ENCODE results near the gene SMIM22. TPM values are rescaled to one million over a fixed set of nuclear protein-coding genes. Genes with fewer than 3 reads are reported as not detected.
"Not testable (repeated sequence)": the region's sequence is repeated elsewhere in the genome, so short reads cannot be mapped to it uniquely, and the experiment has no call there.

The SMIM22 gene
- total and polyA plus RNA-seq, 12 donors: 0.73 TPM; not detected in 11

DNA sequence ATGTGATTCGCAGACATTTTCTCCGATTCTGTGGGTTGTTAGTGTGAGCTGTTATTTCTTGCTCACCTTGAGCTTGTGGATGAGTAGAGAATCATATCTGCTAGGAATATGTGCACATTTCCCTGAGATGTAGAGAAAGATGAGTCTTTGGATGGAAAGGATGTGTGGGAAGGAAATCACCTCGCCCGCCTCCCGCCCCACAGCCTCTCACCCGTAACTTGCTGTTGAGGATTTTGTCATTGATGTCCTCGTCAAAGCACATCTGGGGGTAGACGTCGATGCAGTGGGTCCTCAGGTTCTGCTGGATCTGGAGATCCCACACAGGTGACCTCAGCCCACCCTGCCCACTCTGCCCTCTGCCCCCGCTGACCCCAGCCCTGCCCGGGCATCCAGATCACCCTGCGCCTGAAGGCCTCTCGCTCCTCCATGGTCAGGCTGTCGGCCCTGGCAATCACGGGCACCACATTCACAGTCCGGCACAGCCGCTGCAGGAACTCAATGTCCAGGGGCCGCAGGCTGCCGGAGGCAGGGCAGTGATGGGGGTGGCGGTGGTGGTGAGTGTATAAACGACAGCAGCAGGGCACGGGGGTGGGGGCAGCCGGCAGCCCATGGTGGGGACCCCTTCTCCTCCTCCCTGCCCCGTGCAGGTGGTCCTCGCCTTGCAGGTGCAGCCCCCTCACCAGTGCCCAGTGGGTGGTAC lies 11.8 kb upstream of the SMIM22 start:
- Histone ChIP-seq H3K4me3 (no peak overlapping the region), H3K9me3 (no peaks in the 10 kb centered on the region), H3K27me3 (no peaks in the 10 kb centered on the region), H3K36me3 (no peaks in the 10 kb centered on the region), H3K4me1 (no peaks in the 10 kb centered on the region), H3K27ac (no peak overlapping the region)
- DNase-seq: no peak
- intact Hi-C loops (cut with DNase I): no loop called here
- 85 to 88% methylated on average over 25 of the region's 25 CpGs for WGBS, 2 donors
- TF ChIP-seq, protein P1, sequence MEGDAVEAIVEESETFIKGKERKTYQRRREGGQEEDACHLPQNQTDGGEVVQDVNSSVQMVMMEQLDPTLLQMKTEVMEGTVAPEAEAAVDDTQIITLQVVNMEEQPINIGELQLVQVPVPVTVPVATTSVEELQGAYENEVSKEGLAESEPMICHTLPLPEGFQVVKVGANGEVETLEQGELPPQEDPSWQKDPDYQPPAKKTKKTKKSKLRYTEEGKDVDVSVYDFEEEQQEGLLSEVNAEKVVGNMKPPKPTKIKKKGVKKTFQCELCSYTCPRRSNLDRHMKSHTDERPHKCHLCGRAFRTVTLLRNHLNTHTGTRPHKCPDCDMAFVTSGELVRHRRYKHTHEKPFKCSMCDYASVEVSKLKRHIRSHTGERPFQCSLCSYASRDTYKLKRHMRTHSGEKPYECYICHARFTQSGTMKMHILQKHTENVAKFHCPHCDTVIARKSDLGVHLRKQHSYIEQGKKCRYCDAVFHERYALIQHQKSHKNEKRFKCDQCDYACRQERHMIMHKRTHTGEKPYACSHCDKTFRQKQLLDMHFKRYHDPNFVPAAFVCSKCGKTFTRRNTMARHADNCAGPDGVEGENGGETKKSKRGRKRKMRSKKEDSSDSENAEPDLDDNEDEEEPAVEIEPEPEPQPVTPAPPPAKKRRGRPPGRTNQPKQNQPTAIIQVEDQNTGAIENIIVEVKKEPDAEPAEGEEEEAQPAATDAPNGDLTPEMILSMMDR (IDR thresholded peaks at IDR 0.05): no peak
- ATAC-seq: peak in 1 of 8 donors; percentile 18

DNA sequence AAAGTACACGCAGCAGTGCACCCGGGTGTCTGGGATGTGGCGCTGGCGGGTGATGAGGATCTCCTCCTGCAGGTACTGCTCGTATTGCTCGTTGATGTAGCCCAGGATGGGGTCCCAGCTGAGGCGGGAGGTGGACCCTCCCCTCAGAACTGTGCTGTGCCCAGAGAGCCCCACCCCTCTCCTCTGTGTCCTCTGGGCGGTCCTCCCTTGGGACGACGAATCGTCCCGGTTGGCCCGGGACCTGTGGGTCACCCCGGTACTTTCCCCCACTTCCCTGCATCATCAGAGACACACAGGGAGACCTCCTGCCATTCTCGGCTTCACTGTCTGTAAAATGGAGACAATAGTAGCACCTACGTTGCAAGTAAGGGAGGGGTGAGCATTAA lies 11.2 kb upstream of the SMIM22 start:
- ATAC-seq (peak in 1 of 8 donors; percentile 6), DNase-seq (no peak)
- Histone ChIP-seq H3K4me1 (no peaks in the 10 kb centered on the region), H3K9me3 (no peaks in the 10 kb centered on the region), H3K27ac (no peak overlapping the region), H3K27me3 (no peaks in the 10 kb centered on the region), H3K4me3 (no peak overlapping the region), H3K36me3 (no peaks in the 10 kb centered on the region)
- TF ChIP-seq, protein P1 (IDR thresholded peaks at IDR 0.05): no peak
- 72 to 75% methylated on average over 16 of the region's 16 CpGs for WGBS, 2 donors
- intact Hi-C loops (cut with DNase I): no loop called here

DNA sequence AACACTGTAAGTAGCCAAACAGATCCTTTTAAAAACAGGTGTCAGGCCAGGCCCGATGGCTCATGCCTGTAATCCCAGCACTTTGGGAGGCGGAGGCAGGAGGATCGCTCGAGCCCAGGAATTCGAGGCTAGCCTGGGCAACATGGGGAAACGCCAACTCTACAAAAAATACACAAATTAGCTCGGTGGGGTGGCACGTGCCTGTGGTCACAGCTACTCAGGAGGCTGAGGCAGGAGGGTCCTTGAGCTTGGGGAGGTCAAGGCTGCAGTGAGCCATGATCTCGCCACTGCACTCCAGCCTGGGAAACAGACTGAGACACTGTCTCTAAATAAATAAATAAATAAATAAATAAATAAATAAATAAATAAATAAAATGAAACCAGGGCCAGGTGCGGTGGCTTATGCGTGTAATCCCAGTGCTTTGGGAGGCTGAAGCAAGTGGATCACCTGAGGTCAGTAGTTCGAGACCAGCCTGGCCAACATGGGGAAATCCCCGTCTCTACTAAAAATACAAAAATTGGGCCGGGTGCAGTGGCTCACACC lies 10.7 kb upstream of the SMIM22 start:
- H3K4me1 ChIP-seq; H3K9me3 ChIP-seq; ATAC-seq; intact Hi-C loops (cut with DNase I); H3K27me3 ChIP-seq; H3K27ac ChIP-seq; H3K36me3 ChIP-seq; H3K4me3 ChIP-seq; DNase-seq: not testable (repeated sequence)
- 92 to 94% methylated on average over 14 of the region's 14 CpGs for WGBS, 2 donors

DNA sequence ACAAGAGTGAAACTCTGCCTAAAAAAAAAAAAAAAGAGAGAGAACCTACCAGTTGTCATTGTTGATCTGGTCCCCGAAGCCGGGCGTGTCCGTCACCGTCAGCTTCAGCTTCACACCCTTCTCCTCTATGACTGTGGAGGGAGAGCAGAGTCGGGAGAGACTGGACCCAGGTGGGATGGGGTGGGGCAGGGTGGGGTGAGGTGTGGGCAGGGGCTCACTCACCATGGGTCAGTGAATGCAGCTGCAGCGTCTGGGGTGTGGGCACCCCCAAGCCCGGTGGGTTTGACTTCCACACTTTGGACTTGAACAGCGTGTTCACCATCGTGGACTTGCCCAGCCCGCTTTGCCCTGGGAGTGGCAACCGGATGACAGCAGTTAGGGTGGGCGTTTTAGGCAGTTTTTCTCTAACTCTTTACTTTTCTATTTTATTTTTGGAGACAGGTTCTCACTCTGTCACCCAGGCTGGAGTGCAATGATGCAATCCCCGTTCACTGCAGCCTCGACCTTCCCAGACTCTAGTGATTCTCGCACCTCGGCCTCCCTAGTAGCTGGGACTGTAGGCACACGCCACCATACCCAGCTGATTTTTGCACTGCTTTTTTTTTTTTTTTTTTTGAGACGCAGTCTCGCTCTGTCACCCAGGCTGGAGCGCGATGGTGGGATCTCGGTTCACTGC lies 9.3 kb upstream of the SMIM22 start:
- no peak for DNase-seq
- no peak overlapping the region for H3K4me3 ChIP-seq
- WGBS, 2 donors: 92 to 93% methylated on average over 23 of the region's 23 CpGs
- no peaks in the 10 kb centered on the region for H3K9me3 ChIP-seq
- no peak for ATAC-seq
- no peak overlapping the region for H3K27ac ChIP-seq
- intact Hi-C loops (cut with DNase I): no loop called here
- H3K27me3 ChIP-seq: no peaks in the 10 kb centered on the region
- TF ChIP-seq, protein P1 (IDR thresholded peaks at IDR 0.05): no peak
- H3K4me1 ChIP-seq: no peaks in the 10 kb centered on the region
- H3K36me3 ChIP-seq: no peaks in the 10 kb centered on the region

DNA sequence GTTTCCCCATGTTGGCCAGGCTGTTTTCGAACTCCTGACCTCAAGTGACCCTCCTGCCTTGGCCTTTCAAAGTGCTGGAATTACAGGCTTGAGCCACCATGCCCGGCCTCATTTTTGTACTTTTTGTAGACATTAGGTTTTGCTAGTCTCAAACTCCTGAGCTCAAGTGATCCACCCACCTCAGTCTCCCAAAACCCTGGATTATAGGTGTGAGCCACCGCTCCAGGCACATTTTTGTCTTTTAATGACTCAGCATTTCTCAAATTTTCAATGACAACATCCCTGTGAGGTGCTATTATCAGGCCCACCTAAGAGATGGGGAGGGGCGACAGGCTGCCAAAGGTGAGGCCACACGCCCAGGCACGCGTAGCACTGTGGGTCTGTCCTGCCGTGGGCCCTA lies 8.1 kb upstream of the SMIM22 start:
- TF ChIP-seq, protein P1 (IDR thresholded peaks at IDR 0.05): no peak
- Histone ChIP-seq H3K4me3 (no peak overlapping the region), H3K36me3 (no peaks in the 10 kb centered on the region), H3K9me3 (no peaks in the 10 kb centered on the region), H3K27me3 (no peaks in the 10 kb centered on the region), H3K27ac (no peak overlapping the region), H3K4me1 (no peaks in the 10 kb centered on the region)
- ATAC-seq (no peak), DNase-seq (no peak)
- WGBS, 2 donors: 95 to 96% methylated on average over 8 of the region's 8 CpGs
- intact Hi-C loops (cut with DNase I): no loop called here

All from heart right ventricle (tissue), 16 donors.